Endodermal cell (in vitro differentiated cells): ENCODE measurements around the gene TAC3. TPM values are rescaled to one million over a fixed set of nuclear protein-coding genes. Genes with fewer than 3 reads are reported as not detected.

ENCODE experiments used
- DNase-seq: peaks from one replicate; pipeline ENCODE4 v3.0.0-alpha.2; 2017
- H3K27ac ChIP-seq: 2 replicates; pipeline ENCODE4 v1.5.1; 2013; ENCODE audit warnings: mild to moderate bottlenecking, low read depth, low read length, moderate library complexity
- H3K27me3 ChIP-seq: 2 replicates; pipeline ENCODE4 v1.6.1; 2013; ENCODE audit warnings: mild to moderate bottlenecking, low read length, moderate library complexity; ENCODE audit not compliant: insufficient read depth, control insufficient read depth, poor library complexity, severe bottlenecking
- H3K36me3 ChIP-seq: 2 replicates; pipeline ENCODE4 v1.7.0; 2013; ENCODE audit warnings: mild to moderate bottlenecking, low read length, moderate library complexity; ENCODE audit not compliant: control insufficient read depth, insufficient read depth
- H3K4me1 ChIP-seq: one replicate; pipeline ENCODE4 v1.7.0; 2013; ENCODE audit warnings: low read length; ENCODE audit not compliant: control insufficient read depth, insufficient read depth
- H3K4me3 ChIP-seq: 2 replicates; pipeline ENCODE4 v1.5.1; 2013; ENCODE audit warnings: mild to moderate bottlenecking, low read length, moderate library complexity
- H3K9ac ChIP-seq: 2 replicates; pipeline ENCODE4 v1.6.1; 2013; ENCODE audit warnings: mild to moderate bottlenecking, low read length, moderate library complexity; ENCODE audit not compliant: poor library complexity, severe bottlenecking; ENCODE audit errors: extremely low read depth
- H3K9me3 ChIP-seq: 2 replicates; pipeline ENCODE4 v1.6.1; 2013; ENCODE audit warnings: mild to moderate bottlenecking, low read length, moderate library complexity; ENCODE audit not compliant: control insufficient read depth
- H3K27ac Mint-ChIP-seq: 2 replicates; pipeline ENCODE4 v1.8.0; 2020; ENCODE audit warnings: mixed read lengths
- H3K27me3 Mint-ChIP-seq: 2 replicates; pipeline ENCODE4 v1.8.0; 2021; ENCODE audit warnings: mild to moderate bottlenecking, mixed read lengths; ENCODE audit not compliant: insufficient read depth
- H3K36me3 Mint-ChIP-seq: 2 replicates; pipeline ENCODE4 v1.8.0; 2020; ENCODE audit warnings: low read depth, mixed read lengths
- H3K4me1 Mint-ChIP-seq: 2 replicates; pipeline ENCODE4 v1.8.0; 2020; ENCODE audit warnings: mixed read lengths
- H3K4me3 Mint-ChIP-seq: 2 replicates; pipeline ENCODE4 v1.8.0; 2020; ENCODE audit warnings: mild to moderate bottlenecking, moderate library complexity, mixed read lengths
- H3K9me3 Mint-ChIP-seq: 2 replicates; pipeline ENCODE4 v1.8.0; 2020; ENCODE audit warnings: mild to moderate bottlenecking, mixed read lengths
- CTCF ChIP-seq: fragments of 200-600 bp; sonication (generic); conservative IDR thresholded peaks from 2 replicates; pipeline ENCODE4 v1.5.0; 2021; ENCODE audit warnings: antibody characterized with exemption, mild to moderate bottlenecking
- WGBS, 2 experiments: methylation state at CpG; one replicate each; pipeline versions ENCODE4 v1.1.5 to v1.1.7; 2013; ENCODE audit warnings: missing lambda C conversion rate in 2 of 2, mixed read lengths in 1 of 2; ENCODE audit not compliant: insufficient coverage in 1 of 2, insufficient read length in 1 of 2; 5-methylcytosine and 5-hydroxymethylcytosine counted together
- total RNA-seq, 2 donors: library from RNA; stranded (reverse); fragmentation: NEBNext Ultra II Directional in 1 of 2; extraction: Animal tissue kit (Norgen Biotek cat#: 25700) in 1 of 2; gene quantifications; 2 replicates in 1 of 2; 3 replicates in 1 of 2; pipeline ENCODE4 v1.2.1, GENCODE V29; 2021

Gene TAC3
- total RNA-seq, 2 donors from 2014 or later, result 1.8 to 5.4 TPM

DNA sequence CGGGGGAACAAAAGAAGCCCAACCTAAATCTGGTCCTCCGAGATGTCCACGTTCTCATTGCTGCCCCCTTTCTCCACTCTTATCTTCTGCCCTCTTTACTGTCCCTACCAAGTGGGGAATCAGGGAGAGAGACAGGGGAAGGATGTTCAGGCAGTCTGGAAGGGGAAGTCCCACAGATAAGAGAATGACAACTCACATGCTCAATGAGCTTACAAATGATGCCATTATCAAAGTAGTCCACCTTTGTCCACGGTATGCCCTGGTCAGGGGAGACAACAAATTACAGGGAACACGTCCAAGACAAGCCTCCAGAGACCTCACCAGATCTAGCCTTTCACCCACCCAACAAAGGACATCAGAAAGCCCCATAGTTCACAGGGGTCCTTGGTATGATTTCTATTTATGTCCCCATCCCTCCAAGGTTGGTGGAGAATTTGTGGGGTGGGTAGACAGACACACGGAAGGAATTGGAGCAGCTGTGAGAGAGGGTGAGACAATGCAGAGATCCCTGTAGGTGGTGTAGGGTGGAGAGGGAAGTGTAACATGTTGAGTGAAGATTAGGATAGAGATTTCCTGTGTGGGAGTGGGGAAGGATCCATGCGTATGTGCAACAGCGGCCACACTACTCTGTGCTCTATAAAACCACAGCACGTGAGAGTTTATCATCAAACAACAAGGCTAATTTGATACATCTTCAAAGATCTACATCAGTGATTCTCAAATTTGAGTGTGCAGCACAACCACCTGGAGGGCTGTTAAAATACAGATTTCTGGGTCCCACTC lies 22.9 kb upstream of the TAC3 start:
- DNase-seq, result no peak
- H3K27me3 Mint-ChIP-seq, result peaks cover 16% of the 10 kb centered on the region
- peaks cover 16% of the 10 kb centered on the region for H3K27me3 ChIP-seq
- H3K36me3 Mint-ChIP-seq, result no peaks in the 10 kb centered on the region
- no peaks in the 10 kb centered on the region for H3K4me1 ChIP-seq
- H3K27ac Mint-ChIP-seq, result no peak overlapping the region
- no peaks in the 10 kb centered on the region for H3K36me3 ChIP-seq
- peaks cover 5% of the 10 kb centered on the region for H3K4me1 Mint-ChIP-seq
- H3K9me3 ChIP-seq, result no peaks in the 10 kb centered on the region
- 97 to 100% methylated on average over 1 to 9 of the region's 9 CpGs for WGBS, 2 experiments
- TF ChIP-seq CTCF, result no peak
- no peak overlapping the region for H3K4me3 ChIP-seq
- no peak overlapping the region for H3K4me3 Mint-ChIP-seq
- no peak overlapping the region for H3K9ac ChIP-seq
- no peaks in the 10 kb centered on the region for H3K9me3 Mint-ChIP-seq
- no peak overlapping the region for H3K27ac ChIP-seq

- Mint-ChIP-seq H3K4me1 (peaks cover 5% of the 10 kb centered on the region), H3K9me3 (no peaks in the 10 kb centered on the region), H3K4me3 (no peak overlapping the region), H3K27me3 (peaks cover 10% of the 10 kb centered on the region), H3K27ac (no peak overlapping the region), H3K36me3 (no peaks in the 10 kb centered on the region)
- Histone ChIP-seq H3K9me3 (no peaks in the 10 kb centered on the region), H3K9ac (no peak overlapping the region), H3K4me1 (no peaks in the 10 kb centered on the region), H3K36me3 (no peaks in the 10 kb centered on the region), H3K4me3 (no peak overlapping the region), H3K27ac (no peak overlapping the region), H3K27me3 (no peaks in the 10 kb centered on the region)
- peak; percentile 39 for DNase-seq
- WGBS, 2 experiments, result 79% methylated on average over 3 of the region's 3 CpGs
- TF ChIP-seq CTCF, result no peak
Observed at GRCh38 chr12:57037264-57037663, 20.9 kb upstream of the TAC3 start.

DNA sequence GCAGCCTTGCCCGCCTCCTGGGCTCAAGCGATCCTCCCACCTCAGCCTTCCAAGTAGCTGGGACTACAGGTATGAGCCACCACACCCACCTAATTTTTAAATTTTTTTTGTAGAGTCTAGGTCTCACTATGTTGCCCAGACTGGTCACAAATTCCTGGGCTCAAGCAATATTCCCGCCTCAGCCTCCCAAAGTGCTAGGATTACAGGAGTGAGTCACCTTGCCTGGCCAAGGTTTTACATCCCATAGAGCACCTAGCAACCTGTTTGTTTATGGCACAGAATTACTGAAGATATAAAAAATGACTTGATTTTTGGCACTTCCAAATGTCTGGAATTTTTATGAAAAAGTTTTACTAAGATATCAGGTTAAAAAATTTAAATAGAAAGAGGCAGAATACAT lies 17.1 kb upstream of the TAC3 start:
- Mint-ChIP-seq H3K27me3 (peaks cover 2% of the 10 kb centered on the region), H3K27ac (no peak overlapping the region), H3K4me1 (no peaks in the 10 kb centered on the region), H3K36me3 (no peaks in the 10 kb centered on the region), H3K4me3 (no peak overlapping the region), H3K9me3 (no peaks in the 10 kb centered on the region)
- no peaks in the 10 kb centered on the region for H3K4me1 ChIP-seq
- H3K27me3 ChIP-seq, result no peaks in the 10 kb centered on the region
- peak; percentile 38 for DNase-seq
- no peak for TF ChIP-seq CTCF
- H3K36me3 ChIP-seq, result no peaks in the 10 kb centered on the region
- no peak overlapping the region for H3K27ac ChIP-seq
- H3K9me3 ChIP-seq, result no peaks in the 10 kb centered on the region
- 89 to 90% methylated on average over 1 to 3 of the region's 3 CpGs for WGBS, 2 experiments
- no peak overlapping the region for H3K4me3 ChIP-seq
- no peak overlapping the region for H3K9ac ChIP-seq
